Left ventricle myocardium inferior (tissue), 1 donor: Measurements from ENCODE around the gene PLA2G12B. TPM values are rescaled to one million over a fixed set of nuclear protein-coding genes. Genes with fewer than 3 reads are reported as not detected.

Experiments used
- DNase-seq: peaks from one replicate; pipeline ENCODE4 v3.0.0-alpha.2; 2020
- H3K27ac ChIP-seq: fragments of 200-600 bp; replicated peaks from 2 replicates; pipeline ENCODE4 v1.8.0; 2021
- H3K27me3 ChIP-seq: fragments of 200-600 bp; 2 replicates; pipeline ENCODE4 v1.8.0; 2021; ENCODE audit warnings: low read depth
- H3K36me3 ChIP-seq: fragments of 200-600 bp; 2 replicates; pipeline ENCODE4 v1.8.0; 2021
- H3K4me1 ChIP-seq: fragments of 200-600 bp; 2 replicates; pipeline ENCODE4 v1.8.0; 2021
- H3K4me3 ChIP-seq: fragments of 200-600 bp; 2 replicates; pipeline ENCODE4 v1.8.0; 2021; ENCODE audit warnings: mild to moderate bottlenecking, moderate library complexity
- H3K9me3 ChIP-seq: fragments of 200-600 bp; replicated peaks from 2 replicates; pipeline ENCODE4 v1.8.0; 2021
- CTCF ChIP-seq: fragments of 200-600 bp; IDR thresholded peaks from 2 replicates; pipeline ENCODE4 v1.8.0; 2021; ENCODE audit warnings: antibody characterized with exemption, mild to moderate bottlenecking, borderline replicate concordance
- intact Hi-C: fragments of 100-400 bp; cut with micrococcal nuclease; formaldehyde crosslinking; loops from one replicate; pipeline ENCODE4 v1.11.0; 2022
- total RNA-seq: library from RNA; stranded (reverse); fragmentation: NEBNext Ultra II Directional; extraction: Animal tissue kit (Norgen Biotek cat#: 25700); gene quantifications from one replicate; pipeline ENCODE4 v1.2.1, GENCODE V29; 2021
- donor health status: DM: no; HTN: yes; CAD: no; lungs with severe emphysema.

The PLA2G12B gene
- total RNA-seq, 1 donor from 2014 or later: 0.33 TPM

GRCh38 chr10:72956001-72956400 lies 1.4 kb upstream of the PLA2G12B start:
- Histone ChIP-seq H3K27ac (no peak overlapping the region), H3K36me3 (no peaks in the 10 kb centered on the region), H3K4me3 (no peak overlapping the region), H3K4me1 (peaks cover 30% of the 10 kb centered on the region), H3K27me3 (no peaks in the 10 kb centered on the region), H3K9me3 (no peaks in the 10 kb centered on the region)
- no peak for TF ChIP-seq CTCF
- no peak for DNase-seq
- intact Hi-C loops: no loop called here

- TF ChIP-seq CTCF: no peak
- intact Hi-C loops: no loop called here
- Histone ChIP-seq H3K27ac (peak overlapping the region; percentile 57), H3K9me3 (no peaks in the 10 kb centered on the region), H3K4me1 (peaks cover 38% of the 10 kb centered on the region), H3K4me3 (no peak overlapping the region), H3K36me3 (no peaks in the 10 kb centered on the region), H3K27me3 (no peaks in the 10 kb centered on the region)
- no peak for DNase-seq
These were observed 393 bp downstream of the PLA2G12B start for GRCh38 chr10:72954230-72954595.

- Histone ChIP-seq H3K27me3 (no peaks in the 10 kb centered on the region), H3K36me3 (no peaks in the 10 kb centered on the region), H3K9me3 (no peaks in the 10 kb centered on the region), H3K4me3 (no peak overlapping the region), H3K27ac (peak overlapping the region; percentile 57), H3K4me1 (peaks cover 38% of the 10 kb centered on the region)
- DNase-seq: no peak
- TF ChIP-seq CTCF: peak; percentile 30
- intact Hi-C loops: no loop called here
These were observed 919 bp downstream of the PLA2G12B start for GRCh38 chr10:72953687-72954086.

GRCh38 chr10:72952642-72953158 lies 1.9 kb downstream of the PLA2G12B start:
- DNase-seq: no peak
- no peaks in the 10 kb centered on the region for H3K9me3 ChIP-seq
- TF ChIP-seq CTCF: no peak
- intact Hi-C loops: no loop called here
- no peak overlapping the region for H3K4me3 ChIP-seq
- H3K36me3 ChIP-seq: no peaks in the 10 kb centered on the region
- peaks cover 38% of the 10 kb centered on the region for H3K4me1 ChIP-seq
- H3K27me3 ChIP-seq: no peaks in the 10 kb centered on the region
- H3K27ac ChIP-seq: no peak overlapping the region

GRCh38 chr10:72952189-72952588 lies 2.4 kb downstream of the PLA2G12B start:
- H3K27ac ChIP-seq: peak overlapping the region; percentile 41
- DNase-seq: no peak
- H3K27me3 ChIP-seq: no peaks in the 10 kb centered on the region
- intact Hi-C loops: no loop called here
- H3K36me3 ChIP-seq: no peaks in the 10 kb centered on the region
- H3K9me3 ChIP-seq: no peaks in the 10 kb centered on the region
- peaks cover 38% of the 10 kb centered on the region for H3K4me1 ChIP-seq
- no peak overlapping the region for H3K4me3 ChIP-seq
- no peak for TF ChIP-seq CTCF

GRCh38 chr10:72951760-72952159 lies 2.8 kb downstream of the PLA2G12B start:
- no peak for DNase-seq
- Histone ChIP-seq H3K4me3 (no peak overlapping the region), H3K36me3 (no peaks in the 10 kb centered on the region), H3K27ac (peak overlapping the region; percentile 41), H3K4me1 (peaks cover 38% of the 10 kb centered on the region), H3K9me3 (no peaks in the 10 kb centered on the region), H3K27me3 (no peaks in the 10 kb centered on the region)
- intact Hi-C loops: no loop called here
- no peak for TF ChIP-seq CTCF
